Subcutaneous abdominal adipose tissue (tissue), 5 donors: ENCODE data around the gene CLCN2.

Experiments
- H3K27ac ChIP-seq: one replicate; pipeline ENCODE4 v1.7.0; 2013; ENCODE audit warnings: low read depth, mild to moderate bottlenecking, inconsistent platforms, low read length, moderate library complexity
- H3K27me3 ChIP-seq, 5 donors: one replicate each; pipeline ENCODE4 v1.7.0; 2013; ENCODE audit warnings: low read length in 5 of 5, inconsistent platforms in 1 of 5; ENCODE audit not compliant: control insufficient read depth in 5 of 5, insufficient read depth in 4 of 5
- H3K36me3 ChIP-seq, 5 donors: one replicate each; pipeline ENCODE4 v1.7.0; 2013; ENCODE audit warnings: low read length in 5 of 5; ENCODE audit not compliant: control insufficient read depth in 5 of 5, insufficient read depth in 5 of 5
- H3K4me1 ChIP-seq, 5 donors: one replicate each; pipeline ENCODE4 v1.7.0; 2013; ENCODE audit warnings: low read length in 5 of 5, mild to moderate bottlenecking in 3 of 5, moderate library complexity in 1 of 5; ENCODE audit not compliant: control insufficient read depth in 5 of 5, insufficient read depth in 5 of 5
- H3K4me3 ChIP-seq, 5 donors: one replicate each; pipeline ENCODE4 v1.7.0; 2013; ENCODE audit warnings: low read length in 5 of 5, low read depth in 1 of 5
- H3K9ac ChIP-seq, 5 donors: one replicate each; pipeline ENCODE4 v1.7.0; 2013; ENCODE audit warnings: low read length in 5 of 5, mild to moderate bottlenecking in 4 of 5, moderate library complexity in 3 of 5
- H3K9me3 ChIP-seq, 5 donors: one replicate each; pipeline ENCODE4 v1.7.0; 2013; ENCODE audit warnings: low read length in 5 of 5; ENCODE audit not compliant: control insufficient read depth in 5 of 5
- donor health status: healthy.
- donor health status: healthy.
- donor health status: healthy.
- donor health status: healthy.
- donor health status: healthy.

Gene CLCN2

GRCh38 chr3:184360929-184361531 is 375 bp downstream of the CLCN2 start:
- peak overlapping the region; percentile 54 to 96 (median 75) for H3K9ac ChIP-seq
- H3K27me3 ChIP-seq = no peaks in the 10 kb centered on the region
- peak overlapping the region; percentile 57 for H3K27ac ChIP-seq
- peak overlapping the region; percentile 71 to 89 (median 83) for H3K4me3 ChIP-seq
- peaks cover 4 to 41% (median 33%) of the 10 kb centered on the region in 5 donors for H3K4me1 ChIP-seq
- peaks cover 4 to 20% (median 12%) of the 10 kb centered on the region in 5 donors for H3K36me3 ChIP-seq
- H3K9me3 ChIP-seq = no peaks in the 10 kb centered on the region

DNA sequence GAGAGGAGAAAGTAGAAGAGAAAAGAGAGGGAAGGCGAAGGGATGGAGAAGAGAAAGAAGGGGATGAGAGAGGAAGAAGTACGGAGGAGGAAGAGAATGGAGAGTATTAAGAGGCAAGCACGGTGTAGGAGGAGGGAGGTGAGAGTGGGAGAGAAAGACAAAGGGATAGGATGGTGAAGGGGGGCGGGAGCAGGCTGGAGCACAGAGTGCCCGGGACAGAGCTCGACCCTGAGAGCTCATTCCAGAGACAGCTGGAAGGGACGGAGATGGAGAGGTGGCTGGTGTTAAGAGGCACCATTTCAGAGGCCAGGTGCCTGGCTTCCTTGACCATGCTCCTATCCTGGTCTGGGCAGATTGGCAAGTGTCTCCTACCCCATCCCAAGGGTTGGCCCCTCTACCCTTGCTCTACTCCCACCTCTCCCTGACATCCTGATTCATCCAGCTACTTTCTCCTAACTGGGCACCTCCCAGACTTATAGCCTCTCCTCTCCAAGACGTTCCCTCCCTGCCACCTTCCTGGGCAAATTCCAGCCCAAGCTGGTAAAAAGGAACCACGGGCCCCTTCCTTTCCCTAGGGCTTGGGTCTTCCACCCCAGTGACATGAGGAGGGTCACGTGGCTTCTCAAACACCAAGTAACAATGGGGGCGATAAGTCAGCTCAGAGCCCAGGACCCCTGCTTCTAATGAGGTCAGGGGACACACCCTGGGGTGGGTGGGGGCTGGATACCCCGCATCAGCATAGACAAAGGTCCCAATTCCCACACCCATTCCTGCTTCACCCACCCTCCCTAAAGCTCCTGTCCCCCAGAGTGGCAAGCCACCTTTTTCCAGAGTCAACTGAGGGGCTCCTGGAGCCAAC is 1.1 kb downstream of the CLCN2 start:
- no peaks in the 10 kb centered on the region for H3K27me3 ChIP-seq
- peak overlapping the region; percentile 71 to 89 (median 83) for H3K4me3 ChIP-seq
- H3K36me3 ChIP-seq = peaks cover 4 to 19% (median 12%) of the 10 kb centered on the region in 5 donors
- H3K4me1 ChIP-seq = peaks cover 4 to 41% (median 33%) of the 10 kb centered on the region in 5 donors
- H3K9me3 ChIP-seq = no peaks in the 10 kb centered on the region
- H3K27ac ChIP-seq = no peak overlapping the region
- H3K9ac ChIP-seq = peak overlapping the region in 2 of 5 donors; percentile 54 to 63

- Histone ChIP-seq H3K4me1 (peaks cover 4 to 41% (median 32%) of the 10 kb centered on the region in 5 donors), H3K27ac (no peak overlapping the region), H3K36me3 (peaks cover 0 to 15% (median 12%) of the 10 kb centered on the region in 5 donors), H3K27me3 (no peaks in the 10 kb centered on the region), H3K9me3 (no peaks in the 10 kb centered on the region), H3K4me3 (no peak overlapping the region), H3K9ac (no peak overlapping the region)
Measured at GRCh38 chr3:184359610-184360009, 1.8 kb downstream of the CLCN2 start.

DNA sequence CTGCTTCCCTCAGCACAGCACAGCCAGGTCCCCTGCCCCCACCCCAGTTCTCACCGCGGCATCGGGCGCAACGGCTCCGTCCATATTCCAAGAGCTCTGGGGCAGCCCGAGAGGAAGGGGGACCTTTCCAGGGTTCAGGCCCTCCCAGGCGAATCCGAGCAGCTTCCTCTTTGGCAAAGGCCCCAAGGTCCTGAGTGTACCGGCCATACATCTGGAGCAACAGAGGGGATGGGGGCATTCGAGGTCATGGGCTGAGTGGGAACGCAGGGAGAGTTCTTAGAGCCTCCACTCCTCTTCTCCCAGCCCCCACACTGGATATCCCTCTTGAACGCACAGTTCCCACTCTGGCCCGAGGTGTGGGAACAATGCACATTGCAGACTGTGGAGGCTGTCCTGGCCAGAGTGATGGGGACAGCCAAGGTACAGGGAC is 2.5 kb downstream of the CLCN2 start:
- no peak overlapping the region for H3K27ac ChIP-seq
- H3K4me3 ChIP-seq = no peak overlapping the region
- peak overlapping the region in 1 of 5 donors; percentile 8 for H3K9ac ChIP-seq
- no peaks in the 10 kb centered on the region for H3K27me3 ChIP-seq
- no peaks in the 10 kb centered on the region for H3K9me3 ChIP-seq
- H3K36me3 ChIP-seq = peaks cover 0 to 15% (median 12%) of the 10 kb centered on the region in 5 donors
- peaks cover 4 to 37% (median 25%) of the 10 kb centered on the region in 5 donors for H3K4me1 ChIP-seq

- no peak overlapping the region for H3K9ac ChIP-seq
- H3K4me1 ChIP-seq = peaks cover 4 to 30% (median 19%) of the 10 kb centered on the region in 5 donors
- peaks cover 0 to 15% (median 12%) of the 10 kb centered on the region in 5 donors for H3K36me3 ChIP-seq
Measured at GRCh38 chr3:184358124-184358767, 3.2 kb downstream of the CLCN2 start.

DNA sequence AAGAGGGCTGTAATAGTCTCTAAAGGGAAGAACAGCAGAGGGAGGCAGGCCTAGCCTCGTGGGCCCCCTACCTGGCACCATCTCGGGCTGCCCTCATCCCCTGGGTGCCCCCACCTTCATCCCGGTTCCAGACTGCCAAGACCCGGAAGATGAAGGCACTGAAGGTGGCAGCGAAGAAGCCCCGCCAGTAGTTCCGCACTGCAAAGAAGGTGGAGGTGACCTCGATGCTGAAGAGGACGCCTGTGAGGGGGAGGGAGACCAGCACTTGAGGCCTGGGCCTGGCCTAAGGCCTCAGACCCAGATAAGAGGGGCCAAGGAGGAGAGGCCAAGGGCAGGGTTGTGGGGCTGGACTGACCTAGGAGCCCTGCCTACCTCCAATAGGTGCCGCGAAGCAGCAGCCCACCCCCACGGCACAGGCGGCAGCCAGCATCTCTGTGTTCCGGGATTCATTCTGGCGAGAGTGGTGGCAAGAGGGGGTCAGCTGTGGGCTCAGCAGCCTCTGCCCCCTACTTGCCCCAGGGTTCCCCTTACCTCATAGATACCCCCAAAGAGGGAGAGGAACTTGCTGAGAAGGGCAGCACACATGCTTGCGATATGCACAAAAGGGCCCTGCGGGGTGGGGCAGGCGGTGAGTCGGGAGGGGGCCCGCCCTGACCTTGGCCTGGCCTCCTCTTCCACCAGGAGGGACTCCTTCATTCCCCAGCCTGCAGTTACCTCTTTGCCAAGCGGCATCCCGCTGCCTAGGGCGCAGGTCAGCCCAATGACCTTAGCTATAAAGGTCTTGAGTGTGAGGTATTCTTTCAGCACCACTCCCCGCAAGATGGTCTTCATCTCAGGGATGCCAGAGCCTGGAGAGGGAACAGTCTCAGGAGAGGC is 3.9 kb downstream of the CLCN2 start:
- peaks cover 0 to 17% (median 15%) of the 10 kb centered on the region in 5 donors for H3K36me3 ChIP-seq
- H3K27ac ChIP-seq = no peak overlapping the region
- H3K9ac ChIP-seq = no peak overlapping the region
- peaks cover 4 to 23% (median 18%) of the 10 kb centered on the region in 5 donors for H3K4me1 ChIP-seq
- no peaks in the 10 kb centered on the region for H3K9me3 ChIP-seq
- no peak overlapping the region for H3K4me3 ChIP-seq
- H3K27me3 ChIP-seq = no peaks in the 10 kb centered on the region

More at GRCh38 chr3:184358124-184358767, 3.2 kb downstream of the CLCN2 start:
- no peaks in the 10 kb centered on the region for H3K27me3 ChIP-seq
- H3K9me3 ChIP-seq = no peaks in the 10 kb centered on the region
- H3K27ac ChIP-seq = no peak overlapping the region
- no peak overlapping the region for H3K4me3 ChIP-seq

GRCh38 chr3:184355261-184356040 is 6.0 kb downstream of the CLCN2 start:
- Histone ChIP-seq H3K27me3 (no peaks in the 10 kb centered on the region), H3K27ac (no peak overlapping the region), H3K9ac (peak overlapping the region in 1 of 5 donors; percentile 35), H3K4me1 (peaks cover 0 to 6% (median under 1%) of the 10 kb centered on the region in 5 donors), H3K9me3 (no peaks in the 10 kb centered on the region), H3K36me3 (peaks cover 0 to 17% (median 15%) of the 10 kb centered on the region in 5 donors), H3K4me3 (no peak overlapping the region)

DNA sequence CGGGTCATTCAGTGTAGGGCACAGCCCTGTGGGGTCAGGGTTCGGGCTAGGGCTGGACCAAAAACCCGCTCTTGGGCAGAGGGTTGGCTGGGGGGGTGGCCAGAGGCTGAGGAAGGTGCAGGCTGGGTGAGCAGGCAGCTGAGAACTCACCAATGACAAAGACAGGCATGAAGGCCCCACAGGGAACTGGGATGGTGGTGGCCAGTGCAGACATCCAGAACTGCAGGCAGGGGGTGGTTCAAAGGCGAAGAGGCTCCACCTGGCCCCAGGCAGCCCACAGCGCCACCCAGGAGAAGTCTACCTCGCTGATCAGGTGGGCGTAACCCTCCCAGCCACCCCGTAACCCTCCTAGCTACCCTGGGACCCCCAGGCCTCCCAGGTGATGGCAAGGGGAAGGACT is 6.7 kb downstream of the CLCN2 start:
- H3K4me1 ChIP-seq = peaks cover 0 to 2% (median 0%) of the 10 kb centered on the region in 5 donors
- H3K4me3 ChIP-seq = no peak overlapping the region
- H3K36me3 ChIP-seq = peaks cover 0 to 17% (median 15%) of the 10 kb centered on the region in 5 donors
- H3K27me3 ChIP-seq = no peaks in the 10 kb centered on the region
- no peak overlapping the region for H3K27ac ChIP-seq
- no peaks in the 10 kb centered on the region for H3K9me3 ChIP-seq
- H3K9ac ChIP-seq = no peak overlapping the region
